ENCODE measurements around the gene DLG2.

The DLG2 gene

DNA sequence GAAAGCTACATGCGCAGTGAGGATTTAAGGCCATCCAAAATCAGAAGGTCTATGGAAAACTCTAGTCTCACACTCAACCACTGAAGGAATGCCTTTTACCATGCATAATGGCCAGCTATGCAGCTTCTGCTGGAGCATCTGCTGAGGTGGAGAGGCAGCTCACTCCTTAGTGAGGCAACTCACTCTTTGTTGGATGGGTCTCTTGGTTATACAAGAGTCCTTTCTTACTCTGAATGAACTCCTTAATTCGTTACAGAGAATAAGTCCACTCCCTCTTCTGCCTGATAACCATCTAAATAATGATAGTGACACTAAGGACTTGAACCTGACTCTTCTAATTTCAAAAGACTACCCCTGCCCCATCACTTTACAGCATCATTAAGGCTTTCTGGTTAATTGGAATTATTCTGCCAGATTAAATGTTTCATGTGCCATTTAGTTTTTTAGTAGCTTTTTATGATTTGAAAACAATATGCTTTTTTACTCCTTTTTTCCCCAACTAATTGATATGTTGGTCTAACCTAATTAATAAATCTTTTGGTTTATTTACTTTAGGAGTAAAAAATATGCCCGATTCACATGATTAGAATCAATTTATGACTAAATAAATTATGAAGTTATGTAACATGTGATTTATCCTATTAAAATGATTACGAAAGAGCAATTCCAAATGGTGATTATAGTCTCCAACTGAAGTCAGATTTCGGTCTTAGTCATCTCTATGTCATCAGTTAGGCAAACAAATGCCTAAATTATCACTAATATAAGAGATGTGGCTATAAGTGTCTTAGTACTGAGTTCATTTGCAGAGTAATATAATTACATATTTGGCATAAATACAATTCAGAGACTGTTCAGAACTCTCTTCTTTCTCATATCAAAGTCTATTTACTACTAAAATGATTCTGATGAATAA lies 2054.3 kb downstream of the DLG2 start:
- DNase-seq = no peak

DNA sequence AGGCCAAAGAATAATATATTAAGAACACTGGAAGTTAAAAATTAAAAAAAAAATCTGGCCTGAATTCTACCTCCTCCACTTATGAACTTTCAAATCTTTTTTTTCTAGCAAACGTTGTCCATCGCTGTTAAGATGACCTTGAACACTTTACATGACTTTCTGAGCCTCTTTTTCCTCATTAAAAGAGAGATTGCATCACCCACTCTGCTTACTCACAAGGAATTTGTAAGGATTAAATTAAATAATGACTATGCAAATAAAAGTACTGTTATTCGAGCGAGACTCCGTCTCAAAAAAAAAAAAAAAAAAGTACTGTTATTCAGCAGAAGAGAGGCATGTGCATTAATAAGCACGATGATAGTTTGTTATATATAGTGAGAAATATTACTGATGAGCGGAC lies 2055.8 kb downstream of the DLG2 start:
- DNase-seq = no peak

DNA sequence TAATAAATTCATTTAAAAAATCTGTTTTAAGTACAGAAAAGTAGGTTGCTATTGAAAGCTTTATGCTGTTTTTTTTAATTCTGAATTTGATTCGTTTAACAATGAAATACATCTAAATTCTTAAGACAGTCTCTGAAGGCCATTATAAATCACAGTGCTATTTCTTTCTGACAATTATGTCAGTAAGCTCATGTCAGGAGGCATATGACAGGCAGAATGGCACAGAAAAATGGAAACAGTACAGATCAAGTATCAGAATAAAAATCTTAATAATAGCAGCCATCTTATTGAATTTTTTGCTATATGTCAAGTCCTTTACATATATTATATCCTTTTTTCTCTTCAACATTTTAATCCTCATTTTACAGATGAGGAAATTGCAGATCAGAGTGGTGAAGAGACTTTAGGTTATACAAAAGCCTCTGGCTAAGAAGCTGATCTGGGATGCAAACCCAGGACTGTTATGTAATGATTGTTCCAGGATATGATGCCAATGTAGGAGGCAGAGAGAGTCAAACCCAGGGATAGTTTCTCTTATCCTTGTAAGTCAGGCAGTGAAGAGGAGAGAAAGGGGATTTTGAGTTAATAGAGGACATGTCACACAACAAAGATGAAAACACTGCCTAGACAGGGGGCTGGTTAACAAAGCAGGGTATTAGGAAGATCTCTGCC lies 2057.9 kb downstream of the DLG2 start:
- no peak for DNase-seq

DNA sequence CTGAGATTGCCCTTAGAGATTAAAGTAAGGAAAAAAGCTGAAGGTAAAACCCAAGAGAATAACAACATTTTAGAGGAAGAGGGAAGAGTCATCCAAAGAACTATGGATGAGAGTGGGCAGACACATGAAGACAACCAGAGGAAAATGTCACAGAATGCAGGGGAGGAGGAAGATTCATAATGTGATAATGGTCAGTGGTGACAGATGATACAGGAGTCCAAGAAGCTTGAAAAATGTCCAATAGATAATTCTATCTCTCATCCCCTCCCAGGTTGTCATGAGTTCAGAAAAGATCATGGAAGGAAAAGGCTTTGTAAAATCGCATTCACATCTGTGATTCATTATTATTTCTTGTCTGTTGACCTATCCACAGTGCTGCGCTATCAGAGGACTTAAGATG lies 2058.6 kb downstream of the DLG2 start:
- DNase-seq = no peak

DNA sequence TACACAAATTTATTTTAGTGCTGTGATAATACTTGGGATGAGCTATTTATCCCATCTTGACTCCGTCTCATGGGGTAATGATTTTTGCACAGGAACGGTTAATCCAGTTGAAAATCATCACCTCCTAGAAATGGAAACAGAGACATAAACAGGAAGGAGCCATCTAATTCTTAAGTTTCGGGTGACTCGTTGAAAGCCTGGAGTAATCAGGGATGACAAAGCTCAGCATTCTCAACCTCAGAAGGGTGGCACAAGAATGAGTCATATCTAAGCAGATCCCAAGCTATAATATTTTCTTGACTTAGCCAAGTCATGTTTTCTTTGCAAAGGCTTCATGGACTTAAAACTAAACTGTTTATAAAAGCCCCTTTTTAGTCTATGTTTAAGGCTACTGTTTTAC lies 2060.2 kb downstream of the DLG2 start:
- DNase-seq = no peak

DNA sequence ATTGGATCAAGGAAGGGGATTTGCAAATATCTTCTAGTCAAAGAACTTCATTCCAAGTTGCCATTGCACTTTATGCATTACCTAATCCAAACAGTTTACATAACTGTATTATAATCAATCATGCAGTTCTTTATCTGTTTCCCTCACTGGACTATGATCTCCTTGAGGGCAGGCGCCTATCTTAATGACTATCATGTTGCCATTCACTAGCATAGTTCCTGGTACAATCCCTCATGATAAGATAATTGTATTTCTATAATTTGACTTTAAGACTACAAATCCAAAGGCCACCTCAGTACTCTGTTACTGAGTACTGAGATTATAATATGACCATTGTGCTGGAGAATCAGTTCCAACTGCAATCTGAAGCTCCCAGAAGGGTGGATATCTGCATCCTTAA lies 2062.3 kb downstream of the DLG2 start:
- no peak for DNase-seq

DNA sequence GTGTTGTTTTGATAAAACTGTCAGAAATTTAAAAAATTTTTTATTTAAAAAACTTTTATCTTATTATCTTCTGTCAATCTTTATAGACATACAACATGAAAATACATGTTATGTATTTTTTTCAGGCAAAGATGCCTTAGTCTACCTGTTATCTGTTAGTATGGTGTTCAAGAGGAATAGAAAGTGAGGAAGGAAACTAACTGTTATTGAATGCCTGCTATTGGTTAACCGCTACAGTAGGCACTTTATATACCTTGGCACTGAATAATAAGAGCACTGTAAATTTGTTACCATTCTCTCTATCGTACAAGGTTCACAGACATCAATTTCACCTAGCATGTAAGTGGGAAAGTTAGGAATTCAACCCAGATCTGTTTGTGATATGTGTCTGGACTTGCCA lies 2068.9 kb downstream of the DLG2 start:
- no peak for DNase-seq

DNA sequence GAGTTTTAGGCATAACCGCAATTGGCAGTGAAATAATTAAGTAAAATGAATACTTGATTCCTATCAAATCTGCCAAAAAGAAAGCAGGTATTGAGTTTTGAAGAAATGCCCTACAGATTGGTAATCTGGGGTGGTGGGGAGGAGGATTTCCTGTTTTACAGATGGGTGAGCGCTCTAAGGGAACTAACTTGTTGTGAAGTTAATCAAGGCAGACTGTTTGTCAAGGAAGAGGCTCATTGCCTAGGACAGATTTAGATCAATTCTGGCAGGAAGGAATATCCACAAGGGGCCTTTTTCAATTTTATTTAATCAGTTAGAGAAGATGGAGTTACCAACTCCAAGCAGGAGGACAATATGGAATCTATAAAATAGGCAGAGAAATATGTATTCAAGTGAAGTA lies 2069.5 kb downstream of the DLG2 start:
- DNase-seq = no peak

DNA sequence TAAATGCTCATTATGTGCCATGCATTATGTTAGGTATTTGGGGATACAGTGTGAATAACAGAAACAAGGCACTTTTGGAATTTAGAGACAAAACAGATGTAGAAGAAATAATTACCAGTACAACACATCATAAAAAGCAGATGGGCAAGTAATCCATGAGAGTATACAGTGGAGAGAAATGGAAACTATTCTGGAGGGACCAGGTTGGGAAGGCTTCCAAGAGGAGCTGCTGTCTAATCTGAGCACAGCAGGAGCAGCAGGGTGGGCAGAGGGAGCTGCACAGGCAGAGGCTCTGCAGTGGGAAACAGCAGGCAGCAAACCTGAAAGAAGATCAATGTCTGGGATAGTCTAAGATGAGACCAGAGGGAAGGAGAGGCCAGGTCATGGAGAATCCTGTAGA lies 2072.3 kb downstream of the DLG2 start:
- DNase-seq = no peak

DNA sequence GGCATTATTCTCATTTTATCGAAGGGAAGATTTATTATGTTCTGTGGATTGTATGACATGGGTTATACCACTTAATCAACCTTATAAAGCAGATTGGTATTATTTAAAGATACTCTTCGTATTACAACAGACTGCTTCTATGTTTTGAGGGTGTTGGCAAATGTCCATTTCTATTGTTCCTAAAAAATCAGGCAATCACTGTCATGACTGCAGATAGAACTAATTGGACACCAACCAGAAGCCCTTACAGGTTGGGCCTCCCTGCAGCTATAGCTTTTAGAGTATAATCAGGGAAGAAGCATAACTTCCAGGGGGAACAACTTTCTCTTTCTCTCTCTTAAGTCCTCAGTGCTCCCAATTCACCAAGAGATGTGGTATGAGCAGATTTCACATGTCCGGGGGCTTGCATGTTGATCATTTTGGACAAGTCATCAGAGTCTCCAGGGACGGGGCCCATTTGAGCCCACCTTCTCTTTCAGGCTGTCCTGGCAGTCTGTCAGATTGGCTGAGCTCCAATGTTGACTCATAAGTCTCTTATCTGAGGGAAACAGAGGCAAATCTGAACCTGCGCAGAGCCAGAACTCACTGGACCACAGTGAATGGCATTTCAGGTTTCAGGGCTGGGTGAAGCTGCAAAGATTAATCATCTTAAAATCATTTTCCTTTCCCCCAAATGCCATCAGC lies 2077.0 kb downstream of the DLG2 start:
- no peak for DNase-seq

DNA sequence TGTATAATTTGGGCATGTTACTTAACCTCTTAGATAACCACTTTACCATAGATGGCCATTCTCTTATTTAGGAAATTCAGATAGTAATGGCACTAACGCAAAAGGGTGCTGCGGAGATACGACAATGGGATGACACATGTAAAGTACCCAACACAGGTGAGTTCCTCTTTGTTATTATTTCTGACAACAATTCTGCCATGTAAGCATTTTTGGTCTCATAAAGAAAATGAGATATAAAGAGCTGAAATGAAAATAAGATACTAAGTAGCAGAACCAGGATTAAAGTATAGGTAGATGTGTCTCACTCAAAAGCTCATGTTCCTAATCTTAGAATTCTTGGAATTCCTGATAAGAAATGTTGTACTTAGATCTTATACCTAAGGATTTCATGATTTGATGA lies 2080.8 kb downstream of the DLG2 start:
- DNase-seq = no peak

DNA sequence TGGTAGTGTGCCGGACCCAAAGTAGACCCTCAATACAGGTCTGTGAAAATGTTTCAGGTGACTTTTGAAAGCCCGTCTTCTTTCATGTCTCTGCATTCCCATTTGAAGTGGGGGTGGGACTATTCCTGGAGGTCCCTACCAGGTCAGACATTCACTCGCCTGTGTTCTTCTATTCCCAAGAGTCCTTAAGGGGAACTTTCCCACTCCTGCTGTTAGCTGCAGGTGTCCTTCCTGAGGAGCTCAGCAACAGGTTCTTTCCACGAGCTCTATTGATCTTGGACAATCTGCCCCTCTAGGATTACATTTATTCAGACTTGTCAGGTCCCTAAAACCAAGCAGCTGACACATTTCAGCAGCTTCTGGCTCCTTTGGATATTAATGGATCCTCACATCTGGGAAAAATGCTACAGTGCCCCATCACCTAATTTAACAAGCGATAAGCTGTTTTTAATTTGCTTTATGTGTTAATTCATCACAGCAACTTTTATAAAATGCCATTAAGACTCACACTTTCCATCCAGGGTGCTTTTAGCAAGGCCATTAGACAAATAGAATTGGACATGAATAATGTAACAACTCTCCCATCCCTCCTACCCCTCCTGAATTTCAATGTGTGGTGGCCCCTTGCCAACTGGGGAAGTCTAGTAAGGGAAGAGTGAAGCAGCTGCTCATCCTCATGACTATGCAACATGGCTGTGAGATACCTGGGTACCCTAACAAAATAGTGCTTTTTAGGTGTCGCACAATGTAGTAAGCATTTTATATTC lies 2081.5 kb downstream of the DLG2 start:
- DNase-seq = no peak

DNA sequence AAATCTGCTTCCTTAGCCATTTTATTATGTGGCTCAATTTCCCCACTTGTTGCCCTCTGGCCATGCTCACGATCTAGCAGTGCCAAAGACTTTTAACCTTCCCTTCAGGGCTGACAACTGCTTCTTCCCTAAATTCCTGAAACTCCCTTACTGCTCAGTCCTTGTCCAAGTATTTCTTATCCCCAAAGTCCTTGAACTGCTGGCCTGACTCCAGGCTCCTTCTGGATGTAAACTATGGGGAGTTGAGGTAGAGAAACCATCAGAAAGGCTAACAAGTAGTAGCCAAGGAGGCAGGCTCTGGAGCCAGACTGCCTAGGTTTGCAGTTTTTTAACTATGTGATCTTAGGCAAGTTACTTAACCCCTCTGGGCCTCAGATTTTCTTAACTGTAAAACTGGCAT lies 2082.3 kb downstream of the DLG2 start:
- no peak for DNase-seq

DNA sequence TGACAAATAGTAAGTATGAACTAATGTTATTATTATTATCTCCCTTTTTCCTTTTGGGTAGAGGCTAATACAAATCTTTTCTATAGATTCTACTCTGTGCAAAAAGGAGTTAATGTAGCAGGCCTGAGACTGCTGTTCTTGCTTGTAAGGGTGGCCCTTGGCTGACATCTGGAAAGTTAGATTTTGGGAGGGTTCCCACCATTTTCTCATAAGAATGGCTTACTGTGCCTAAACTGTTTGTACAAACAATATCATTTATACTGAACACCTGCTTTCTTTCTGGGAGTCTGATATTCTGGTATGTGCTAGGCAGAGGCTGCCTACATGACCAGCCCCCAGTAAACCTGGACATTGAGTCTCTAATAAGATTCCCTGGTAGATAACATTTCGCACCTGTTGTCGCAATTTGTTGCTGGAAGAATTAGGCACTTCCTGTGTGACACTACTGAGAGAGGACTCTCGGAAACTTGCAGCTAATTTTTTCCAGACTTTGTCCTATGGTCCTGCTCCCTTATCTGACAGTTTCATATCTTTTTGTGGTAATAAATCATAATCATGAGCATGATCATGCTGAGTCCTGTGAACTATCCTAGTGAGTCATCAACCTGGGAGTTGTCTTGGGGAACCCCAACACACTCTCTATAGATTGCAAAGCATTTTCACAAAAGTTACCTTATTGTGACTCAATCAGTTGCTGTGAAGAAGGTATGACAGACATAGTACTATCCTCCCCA lies 2083.3 kb downstream of the DLG2 start:
- no peak for DNase-seq

DNA sequence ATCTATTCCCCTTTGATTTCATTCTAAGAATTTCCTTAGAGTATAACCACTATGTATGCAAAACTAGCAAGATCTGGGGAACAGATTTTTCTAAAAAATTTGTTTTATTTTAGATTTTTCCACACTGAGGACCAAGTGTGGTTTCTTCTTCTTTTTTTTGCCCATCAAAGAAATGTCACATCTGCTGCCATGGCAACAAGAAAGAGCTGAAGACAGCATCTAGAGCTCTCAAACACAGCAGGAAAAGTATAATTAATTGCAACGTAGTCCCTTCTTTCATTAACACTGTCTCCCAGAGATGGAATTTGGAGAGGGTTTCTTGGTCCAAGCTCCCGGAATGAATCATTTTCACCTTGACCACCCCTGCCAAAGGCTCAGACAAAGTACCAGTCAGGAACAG lies 2084.3 kb downstream of the DLG2 start:
- no peak for DNase-seq

DNA sequence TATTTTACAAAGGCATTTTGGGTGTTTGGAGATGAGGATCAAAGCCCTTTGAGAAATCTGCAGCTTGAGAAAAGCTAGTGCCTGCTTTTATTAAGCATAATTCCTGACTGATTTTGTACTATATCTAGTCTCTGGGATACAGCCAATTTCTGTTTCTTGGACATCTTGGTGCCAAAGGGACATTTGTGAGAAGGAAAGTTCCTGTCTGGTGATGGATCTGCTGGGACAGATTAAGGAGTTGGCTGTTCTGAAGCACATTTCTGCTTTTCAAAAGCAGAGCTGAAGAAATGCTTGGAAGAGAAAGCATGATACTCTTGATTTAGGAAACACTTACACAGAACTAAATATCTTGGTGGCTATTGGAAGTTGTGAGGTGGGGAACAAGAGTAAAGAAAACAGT lies 2086.4 kb downstream of the DLG2 start:
- DNase-seq = no peak

DNA sequence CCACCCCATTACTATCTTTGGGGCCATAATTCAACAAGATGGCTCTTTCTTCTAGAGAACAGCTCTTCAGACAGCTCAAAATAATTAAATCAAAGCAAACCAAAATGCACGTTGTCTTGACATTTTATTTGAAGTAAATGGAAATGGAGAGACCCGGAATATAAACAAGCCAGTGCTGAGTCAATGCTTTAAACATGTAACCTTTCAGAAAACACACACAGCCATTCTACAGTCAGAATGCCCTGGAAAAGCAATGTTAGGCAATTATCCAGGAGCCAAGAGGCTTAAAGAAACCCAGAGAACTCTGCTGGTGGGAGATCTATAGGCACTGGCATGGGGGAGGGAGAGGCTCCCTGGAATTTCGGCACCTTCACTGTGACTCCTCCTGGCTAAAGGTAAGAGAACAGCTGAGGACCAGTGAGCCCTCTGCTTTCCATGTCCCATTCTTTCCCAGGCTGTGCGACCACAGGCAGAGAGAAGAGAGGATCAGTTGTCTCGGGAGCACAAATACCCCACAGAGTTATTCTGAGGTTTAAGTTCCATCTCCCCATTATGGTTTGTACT lies 2086.9 kb downstream of the DLG2 start:
- DNase-seq = no peak

DNA sequence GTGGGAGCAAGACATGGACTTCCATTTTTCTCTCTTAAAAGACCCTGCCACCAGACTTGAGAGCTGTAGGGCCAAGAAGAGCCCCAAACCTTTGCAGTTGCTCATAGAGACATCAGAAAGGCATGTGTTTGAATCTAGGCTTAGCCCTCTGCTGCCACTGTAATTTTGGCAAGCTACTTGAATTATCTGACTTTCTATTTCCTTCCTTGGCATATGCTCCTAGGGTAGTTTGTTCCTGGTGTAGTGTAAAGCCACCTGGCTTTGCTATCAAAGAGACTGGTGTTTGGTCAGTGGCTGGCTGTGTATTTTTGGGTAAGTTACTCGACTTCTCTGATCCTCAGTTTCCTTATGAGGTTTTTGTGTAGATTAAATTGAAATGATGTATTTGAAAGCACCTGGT lies 2088.9 kb downstream of the DLG2 start:
- DNase-seq = no peak

DNA sequence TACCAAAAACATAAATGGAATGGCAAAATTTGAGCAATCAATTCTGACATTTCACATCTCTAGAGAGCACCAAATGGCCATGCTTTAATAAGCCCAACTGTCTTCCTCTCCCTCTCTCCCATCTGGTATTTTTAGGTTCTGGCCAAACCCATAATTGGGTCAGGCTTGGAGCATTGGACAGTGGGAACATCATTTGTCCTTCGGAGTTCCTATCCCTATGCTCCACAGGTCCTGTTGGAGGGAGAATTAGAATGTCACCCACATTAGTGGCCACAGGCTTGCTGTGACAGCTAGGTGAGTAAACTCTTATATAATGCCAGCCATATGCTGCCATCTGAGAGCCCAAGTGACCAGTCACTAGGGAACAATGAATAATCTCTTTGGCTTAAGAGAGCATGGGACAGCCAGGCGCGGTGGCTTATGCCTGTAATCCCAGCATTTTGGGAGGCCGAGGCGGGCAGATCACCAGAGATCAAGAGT lies 2090.0 kb downstream of the DLG2 start:
- DNase-seq = no peak

DNA sequence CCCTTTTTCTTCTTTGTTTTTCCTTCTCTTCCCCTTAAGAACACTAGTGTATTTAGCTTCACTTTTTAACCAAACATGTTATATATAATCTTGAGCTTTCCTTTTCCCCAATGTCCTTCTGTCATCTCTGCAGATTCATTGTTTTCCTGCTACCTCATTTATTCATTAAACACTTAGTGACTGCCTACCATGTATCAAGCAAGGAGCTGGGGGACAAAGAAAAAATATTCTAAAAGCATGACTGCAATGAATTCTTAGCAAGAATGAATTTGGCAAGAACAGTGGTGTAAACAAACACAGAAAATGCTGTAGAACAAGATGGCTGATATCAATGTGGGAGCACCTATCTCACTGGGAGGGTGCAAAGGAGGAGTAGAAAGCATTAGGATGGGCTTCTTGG lies 2094.0 kb downstream of the DLG2 start:
- no peak for DNase-seq

DNA sequence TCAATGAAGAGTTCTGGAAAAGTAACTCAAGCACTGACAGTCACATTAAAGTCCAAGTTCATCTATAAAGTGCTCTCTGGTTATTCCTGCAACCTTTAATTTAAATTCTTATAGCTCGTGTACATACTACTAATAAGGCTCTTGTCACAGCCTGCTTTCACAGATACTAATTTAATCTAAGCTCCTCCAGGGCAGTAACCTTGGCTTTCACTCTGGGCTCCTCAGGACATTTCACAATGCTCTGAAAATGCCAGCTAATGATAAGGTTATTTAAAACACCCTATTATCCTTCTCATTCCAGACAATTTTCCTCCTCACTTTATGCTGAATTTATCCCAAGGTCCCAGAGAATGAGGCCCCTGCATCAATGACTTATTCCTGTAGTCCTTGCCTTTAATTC lies 2098.3 kb downstream of the DLG2 start:
- no peak for DNase-seq

DNA sequence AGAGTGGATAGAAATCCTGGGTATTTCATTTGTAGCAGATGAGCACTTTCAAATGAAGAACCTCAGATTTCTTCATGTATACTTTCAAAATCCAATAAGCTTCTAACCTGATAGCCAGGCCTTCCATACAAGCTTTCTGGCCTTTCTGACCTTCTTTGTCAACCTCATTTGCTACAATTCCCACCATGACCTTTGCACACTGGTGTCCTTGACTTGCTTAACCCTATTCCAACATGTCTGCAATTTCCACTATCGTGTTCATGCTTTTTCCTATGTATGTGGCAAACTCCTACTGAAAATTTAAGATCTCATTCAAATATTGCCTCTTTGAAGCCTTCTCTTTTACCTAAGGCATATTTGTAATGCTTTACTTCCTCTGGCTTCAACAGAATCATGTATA lies 2098.9 kb downstream of the DLG2 start:
- no peak for DNase-seq

Data from CD4-positive, alpha-beta T cell treated with Interleukin-4 for 1 hour (primary cell).